ENCODE measurements around the gene SZT2.
"Not testable (repeated sequence)": the region's sequence is repeated elsewhere in the genome, so short reads cannot be mapped to it uniquely, and the experiment has no call there.

SZT2 gene

DNA sequence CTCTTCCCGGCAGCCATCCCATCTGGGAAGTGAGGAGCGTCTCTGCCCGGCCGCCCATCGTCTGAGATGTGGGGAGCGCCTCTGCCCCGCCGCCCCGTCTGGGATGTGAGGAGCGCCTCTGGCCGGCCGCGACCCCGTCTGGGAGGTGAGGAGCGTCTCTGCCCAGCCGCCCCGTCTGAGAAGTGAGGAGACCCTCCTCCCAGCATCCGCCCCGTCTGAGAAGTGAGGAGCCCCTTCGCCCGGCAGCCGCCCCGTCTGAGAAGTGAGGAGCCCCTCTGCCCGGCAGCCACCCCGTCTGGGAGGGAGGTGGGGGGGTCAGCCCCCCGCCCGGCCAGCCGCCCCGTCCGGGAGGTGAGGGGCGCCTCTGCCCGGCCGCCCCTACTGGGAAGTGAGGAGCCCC lies 112.1 kb downstream of the SZT2 start:
- DNase-seq = not testable (repeated sequence)

DNA sequence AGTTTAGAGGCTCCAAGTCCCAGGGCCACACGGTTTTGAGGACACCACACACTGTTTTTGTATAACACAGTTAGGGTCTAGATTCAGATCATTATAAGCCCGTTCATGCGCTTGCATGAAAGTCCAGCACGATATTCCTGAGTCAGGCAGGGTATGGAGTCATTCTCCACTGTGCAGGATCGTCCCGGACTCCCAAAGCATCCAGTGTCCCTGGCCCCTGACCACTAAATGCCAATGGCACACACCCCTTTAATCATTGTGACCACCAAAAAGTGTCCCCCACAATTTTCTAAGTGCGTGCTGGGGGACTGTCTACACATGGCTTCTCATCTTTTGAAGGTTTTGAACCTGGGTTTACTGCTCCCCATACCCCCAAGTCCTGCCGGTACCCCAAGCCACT lies 113.8 kb downstream of the SZT2 start:
- no peak for DNase-seq

All from NCI-H510A treated with DMSO at 0.1 percent for 48 hours (cell line).